ENCODE results near the gene CPB2. TPM values are rescaled to one million over a fixed set of nuclear protein-coding genes. Genes with fewer than 3 reads are reported as not detected.
A peak's percentile ranks its signal among the peaks of the same experiment; 100 is the strongest.

Gene CPB2
- total RNA-seq, 1 donor: not detected

DNA sequence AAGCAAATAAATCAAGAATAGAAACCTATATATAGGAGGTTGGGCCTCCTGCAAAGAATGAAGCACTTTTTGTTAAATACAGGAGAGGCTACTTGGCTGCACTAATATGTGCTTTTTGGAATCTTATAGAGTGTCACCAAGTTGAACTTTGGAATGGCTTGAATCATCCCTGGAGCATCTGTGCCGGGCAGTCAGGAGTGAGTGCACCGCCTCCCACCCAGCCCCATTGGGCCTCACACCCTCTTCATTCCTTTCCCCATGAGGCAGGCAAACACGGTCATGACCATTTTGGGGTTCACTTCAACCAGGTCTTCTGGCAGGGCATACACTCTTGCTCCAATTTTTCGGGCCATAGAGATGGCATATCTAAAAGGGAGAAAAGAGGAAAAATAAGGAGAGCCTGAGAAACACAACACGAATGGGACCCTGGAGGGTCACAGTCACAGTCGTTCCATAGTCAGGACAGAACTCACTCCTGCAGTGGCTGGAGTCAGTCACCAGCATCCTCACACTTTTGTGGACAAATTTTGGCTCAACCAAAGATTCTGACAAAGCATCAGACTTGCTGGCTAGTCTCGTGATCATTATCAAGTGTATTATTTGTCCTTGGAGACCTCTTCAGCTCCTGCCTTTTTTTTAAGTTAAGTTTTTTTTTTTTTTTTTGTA is 22.7 kb upstream of the CPB2 start:
- DNase-seq (ENCODE audit: low read depth in 2 of 3, low spot score in 2 of 3): no peak

DNA sequence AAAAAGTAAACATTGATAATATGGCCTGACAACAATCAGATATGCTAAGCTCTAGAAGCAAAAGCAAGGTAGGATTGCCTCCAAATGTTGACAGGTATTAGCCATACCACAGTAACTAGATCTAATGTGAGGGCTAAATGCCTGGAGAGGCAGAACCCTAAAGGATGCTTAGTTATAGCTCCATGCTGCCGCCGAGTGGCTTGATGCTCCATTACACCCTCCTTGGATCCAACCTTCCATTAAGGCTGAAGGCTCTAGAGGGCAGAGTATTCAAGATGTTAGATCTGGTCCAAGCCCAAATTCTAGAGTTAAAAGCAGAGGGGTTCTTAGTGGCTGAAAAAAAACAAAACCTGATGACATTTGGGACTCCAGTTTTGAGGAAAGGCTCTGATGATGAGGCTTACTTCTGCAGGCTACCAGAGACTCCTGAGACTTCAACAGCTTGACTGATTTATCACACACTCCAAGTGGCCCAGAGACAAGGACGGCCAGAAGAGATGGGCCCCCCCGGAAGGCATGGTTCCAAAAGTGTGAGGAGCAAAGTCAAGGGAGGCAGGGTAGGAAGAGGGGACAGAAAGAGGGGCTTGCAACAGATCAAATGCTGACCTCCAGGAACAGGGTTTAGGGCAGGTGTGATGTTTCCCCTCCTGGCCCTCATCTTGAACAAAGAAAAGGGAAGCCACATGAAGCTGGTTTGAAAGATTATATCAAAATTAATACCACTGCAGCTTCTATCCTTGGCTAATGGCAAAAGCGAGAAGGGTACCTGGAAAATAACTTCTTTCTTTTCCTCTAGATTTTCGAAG is 21.9 kb upstream of the CPB2 start:
- DNase-seq (ENCODE audit: low read depth in 2 of 3, low spot score in 2 of 3): peak; percentile 42 to 92 (median 80)

DNA sequence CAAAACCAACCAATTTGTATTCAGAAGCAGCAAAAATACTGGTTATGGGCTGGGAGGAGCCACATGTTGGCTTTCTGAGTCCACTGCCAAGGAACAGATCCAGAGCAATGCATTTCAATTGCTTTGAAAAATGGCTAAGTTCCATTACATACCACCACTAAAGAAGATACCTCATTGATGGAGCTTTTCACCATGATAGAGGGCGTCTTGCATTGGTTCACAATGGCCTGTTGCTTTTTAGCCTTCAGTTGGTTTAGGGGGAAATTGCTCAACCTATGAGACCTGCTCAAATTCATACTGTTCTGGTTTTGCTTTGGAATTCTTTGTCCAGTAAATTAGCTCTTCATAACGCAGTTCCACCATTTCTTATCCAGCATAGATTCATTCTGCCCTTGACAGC is 21.2 kb upstream of the CPB2 start:
- DNase-seq (ENCODE audit: low read depth in 2 of 3, low spot score in 2 of 3): peak in 1 of 3 donors; percentile 9

DNA sequence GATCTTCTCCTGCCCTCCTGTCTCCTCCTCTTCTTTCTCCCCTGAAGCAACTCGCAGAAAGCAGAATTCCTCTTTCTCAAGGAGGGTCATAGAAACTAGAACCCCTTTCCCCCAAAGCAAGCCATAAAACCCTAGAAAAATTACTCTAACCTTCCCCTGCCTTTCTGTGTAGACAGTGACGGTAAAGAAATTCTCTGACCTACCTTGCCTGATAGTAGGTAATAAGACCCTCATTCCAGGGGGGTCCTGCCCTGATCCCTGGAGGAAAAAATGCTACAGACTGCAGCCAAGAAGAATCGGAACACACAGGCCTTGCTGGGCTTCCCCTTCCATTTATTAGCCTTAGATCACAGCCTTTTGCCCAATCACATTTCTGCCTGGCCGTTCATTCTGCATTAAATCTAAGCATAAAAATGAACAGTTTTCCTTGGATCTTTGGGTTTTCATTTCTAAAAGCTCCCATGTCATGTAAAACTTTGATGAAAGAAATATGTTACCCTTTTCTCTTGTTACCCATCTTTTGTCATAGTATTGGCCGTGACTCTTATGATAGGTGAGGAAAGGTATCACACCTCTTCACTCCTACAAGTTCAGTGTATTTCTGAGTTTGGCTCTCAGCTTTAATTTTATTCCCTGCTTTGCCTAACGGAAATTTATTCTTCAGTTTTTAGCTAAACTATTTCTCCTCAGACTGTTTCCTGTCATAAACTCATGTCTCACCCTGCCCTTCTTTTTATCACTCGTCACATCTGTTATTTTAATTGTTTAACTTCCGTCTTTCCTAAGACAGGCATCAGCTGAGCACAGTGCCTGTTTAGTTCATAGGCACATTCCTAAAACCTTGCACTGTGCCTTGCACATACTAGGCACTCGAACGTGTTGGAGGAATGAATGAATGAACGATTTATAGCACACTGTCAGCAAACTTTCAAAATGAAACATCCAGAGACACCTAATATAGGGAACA is 20.4 kb upstream of the CPB2 start:
- DNase-seq (ENCODE audit: low read depth in 2 of 3, low spot score in 2 of 3): peak in 2 of 3 donors; percentile 76 to 88

DNA sequence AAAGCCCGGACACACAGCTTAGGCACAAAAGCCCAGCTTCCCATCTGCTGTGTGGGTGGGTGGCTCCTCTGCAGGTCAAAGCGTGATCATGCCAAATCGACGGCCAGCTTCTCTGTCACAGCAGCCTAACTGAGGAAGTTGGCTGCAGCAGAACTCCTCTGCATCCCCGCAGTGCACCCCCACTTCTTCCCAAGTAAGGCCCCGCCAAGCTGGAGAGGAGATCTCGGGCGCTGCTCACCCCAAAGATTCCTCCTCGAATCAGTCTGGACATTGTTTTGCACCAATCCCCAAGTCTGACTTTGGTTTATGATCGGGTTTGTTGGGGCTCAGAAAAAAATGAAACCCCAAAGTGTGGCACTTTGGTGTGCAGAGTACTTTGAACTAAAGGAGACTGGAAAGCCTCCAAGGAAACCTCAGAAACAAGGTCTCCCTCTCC is 19.7 kb upstream of the CPB2 start:
- DNase-seq (ENCODE audit: low read depth in 2 of 3, low spot score in 2 of 3): peak in 2 of 3 donors; percentile 22 to 32

DNA sequence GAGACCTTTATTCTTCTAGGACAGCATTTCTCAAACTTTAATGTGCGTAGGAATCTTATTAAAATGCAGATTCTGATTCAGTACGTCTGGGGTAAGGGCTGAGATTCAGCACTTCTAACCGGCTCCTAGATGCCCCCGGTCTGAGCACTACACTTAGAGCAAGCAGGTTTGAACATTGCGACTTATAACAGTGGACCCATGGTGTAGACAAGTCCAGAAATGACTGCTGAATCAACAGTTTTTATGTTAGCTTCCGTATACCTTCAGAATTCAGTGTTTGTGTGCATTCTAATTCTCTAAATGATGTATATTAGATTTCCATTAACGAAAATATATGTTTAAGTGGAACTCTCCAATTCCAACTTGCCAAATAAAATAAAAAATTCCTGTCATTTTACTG is 17.5 kb upstream of the CPB2 start:
- DNase-seq (ENCODE audit: low read depth in 2 of 3, low spot score in 2 of 3): no peak

DNA sequence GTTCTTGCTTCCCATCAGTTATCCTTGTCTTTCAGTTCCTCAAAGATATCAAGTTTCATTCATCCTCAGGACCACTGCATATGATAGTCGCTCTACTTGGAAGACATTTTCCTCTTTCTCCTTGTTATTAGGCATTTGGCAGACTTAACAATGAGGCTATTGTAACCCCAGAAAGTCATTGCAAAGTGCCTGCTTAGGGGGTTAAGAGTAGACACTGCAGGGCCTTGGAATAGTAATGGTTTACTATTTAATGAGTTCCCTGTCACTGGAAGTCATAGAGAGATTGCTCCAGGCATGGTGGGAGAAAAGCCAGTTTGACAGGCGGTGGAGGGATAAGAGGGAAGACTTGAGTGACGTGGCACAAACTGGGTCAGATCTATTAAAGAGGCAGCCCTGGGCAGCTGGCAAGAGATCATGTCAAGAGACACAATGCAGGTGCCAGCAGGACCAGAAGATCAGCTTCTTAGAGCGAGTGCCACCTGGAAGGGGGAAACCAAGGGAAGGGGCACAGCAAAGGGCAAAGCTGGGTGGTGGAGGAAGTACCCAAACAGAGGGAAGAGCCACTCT is 16.8 kb upstream of the CPB2 start:
- no peak for DNase-seq (ENCODE audit: low read depth in 2 of 3, low spot score in 2 of 3)

DNA sequence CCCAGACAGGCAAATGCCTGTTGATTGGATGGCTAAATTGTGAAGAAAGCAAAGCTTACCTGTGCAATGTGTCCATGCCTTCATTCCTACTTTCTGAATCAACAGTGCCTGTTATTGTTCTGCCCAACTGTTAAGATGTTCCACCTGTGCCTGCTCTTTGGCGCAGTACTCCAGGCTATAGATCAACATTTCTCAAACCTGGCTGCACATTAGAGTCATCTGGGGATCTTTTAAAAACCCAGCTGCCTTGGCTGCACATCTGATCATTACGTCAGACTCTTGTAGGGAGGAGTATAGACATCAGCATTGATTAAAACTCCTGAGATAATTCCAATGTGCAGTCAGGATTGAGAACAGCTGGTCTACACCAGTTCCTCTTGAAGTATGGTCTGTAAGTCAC is 16.2 kb upstream of the CPB2 start:
- no peak for DNase-seq (ENCODE audit: low read depth in 2 of 3, low spot score in 2 of 3)

DNA sequence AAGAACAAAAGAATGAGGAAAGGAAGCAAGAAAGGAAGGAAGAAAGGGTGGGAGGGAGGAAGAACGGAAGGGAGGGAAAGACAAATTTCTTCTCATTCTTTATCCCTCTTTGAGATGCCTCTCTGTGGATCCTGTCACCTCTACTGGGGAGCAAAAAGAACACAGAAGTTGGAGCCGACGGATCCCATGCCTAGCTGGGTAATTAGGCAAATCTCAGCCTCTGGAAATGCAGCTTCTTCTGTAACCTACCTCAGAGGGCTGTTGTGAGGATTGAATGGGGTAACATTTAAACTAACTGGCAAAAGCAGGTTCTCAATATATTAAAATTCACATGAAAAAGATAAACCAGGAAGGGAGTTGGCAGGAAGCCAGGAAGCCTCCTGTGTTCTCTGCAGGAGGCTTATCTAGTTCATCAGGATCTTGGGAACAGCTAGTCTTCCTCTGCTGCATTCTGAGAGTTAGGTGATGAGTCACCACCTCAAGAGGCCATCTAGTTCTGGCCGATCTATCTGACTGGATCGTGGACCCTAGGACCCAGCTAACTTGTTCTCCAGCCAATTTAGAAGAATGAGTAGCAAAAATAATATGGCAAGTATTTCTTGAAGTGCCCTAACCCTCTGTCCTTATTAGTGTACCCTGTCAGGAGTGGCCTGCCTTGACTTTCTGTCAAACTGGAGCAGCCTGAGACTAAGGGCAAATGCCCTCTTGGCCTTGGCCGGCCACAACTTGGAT is 15.2 kb upstream of the CPB2 start:
- peak in 2 of 3 donors; percentile 9 to 24 for DNase-seq (ENCODE audit: low read depth in 2 of 3, low spot score in 2 of 3)

DNA sequence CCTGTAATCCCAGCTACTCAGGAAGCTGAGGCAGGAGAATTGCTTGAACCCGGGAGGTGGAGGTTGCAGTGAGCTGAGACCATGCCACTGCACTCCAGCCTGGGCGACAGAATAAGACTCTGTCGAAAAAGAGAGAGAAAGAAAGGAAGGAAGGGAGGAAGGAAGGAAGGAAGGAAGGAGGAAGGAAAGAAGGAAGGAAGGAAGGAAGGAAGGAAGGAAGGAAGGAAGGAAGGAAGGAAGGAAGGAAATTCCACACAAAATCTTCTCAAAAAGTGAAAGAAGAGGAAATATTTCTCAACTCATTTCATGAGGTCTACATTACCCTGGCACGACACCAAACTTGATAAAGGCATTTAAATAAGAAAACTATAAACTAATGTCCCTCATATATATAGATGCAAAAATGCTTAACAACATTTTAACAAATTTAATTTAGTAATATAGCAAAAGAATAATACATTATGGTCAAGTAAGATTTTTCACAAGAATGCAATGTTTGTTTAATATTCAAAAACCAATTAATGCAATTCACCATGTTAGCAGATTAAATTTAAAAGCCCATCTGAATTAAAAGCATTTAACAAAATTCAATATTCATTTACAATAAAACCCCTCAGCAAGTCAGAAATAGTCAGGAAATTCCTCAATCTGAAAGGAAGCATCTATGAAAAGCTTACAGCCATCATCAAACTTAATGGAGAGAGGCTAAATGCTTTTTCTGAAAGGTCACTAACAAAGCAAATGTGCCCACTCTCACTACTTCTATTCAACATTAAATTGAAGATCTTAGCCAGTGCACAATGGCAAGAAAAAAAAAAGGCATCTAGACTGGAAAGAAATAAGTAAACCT is 12.0 kb upstream of the CPB2 start:
- no peak for DNase-seq (ENCODE audit: low read depth in 2 of 3, low spot score in 2 of 3)

DNA sequence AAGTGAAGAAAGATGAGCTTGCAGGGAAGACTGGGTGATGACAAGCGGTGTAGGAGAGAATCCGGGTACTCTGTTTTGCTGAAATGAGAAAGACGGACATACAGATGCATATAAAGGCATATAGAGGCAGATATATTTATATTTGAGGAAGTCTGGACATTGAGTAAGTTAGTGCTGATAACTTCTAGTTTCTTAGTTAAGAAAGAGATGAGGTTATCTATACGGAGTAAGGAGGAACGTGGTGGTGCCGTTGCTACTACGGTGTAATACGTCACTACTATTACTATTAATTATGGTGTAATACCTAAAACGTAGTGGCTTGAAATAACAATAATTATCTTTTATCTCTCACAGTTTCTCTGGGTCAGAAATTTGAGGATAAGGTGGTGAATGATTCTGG is 9.8 kb upstream of the CPB2 start:
- no peak for DNase-seq (ENCODE audit: low read depth in 2 of 3, low spot score in 2 of 3)

DNA sequence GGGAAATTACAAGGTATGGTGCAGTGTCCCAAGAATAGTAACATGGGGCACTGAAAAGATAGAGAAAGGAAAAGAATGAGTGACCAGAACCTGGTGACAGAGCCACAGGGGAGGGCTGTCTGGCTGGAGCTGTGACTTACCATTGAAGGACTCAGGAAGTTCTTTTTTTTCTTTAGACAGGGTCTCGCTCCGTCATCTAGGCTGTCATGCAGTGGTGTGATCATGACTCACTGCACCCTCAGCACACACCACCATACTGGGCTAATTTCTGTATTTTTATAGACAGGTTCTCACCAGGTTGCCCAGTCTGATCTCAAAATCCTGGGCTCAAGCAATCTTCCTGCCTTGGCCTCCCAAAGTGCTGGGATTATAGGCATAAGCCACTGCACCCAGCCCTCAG is 8.8 kb upstream of the CPB2 start:
- peak in 2 of 3 donors; percentile 35 to 49 for DNase-seq (ENCODE audit: low read depth in 2 of 3, low spot score in 2 of 3)

DNA sequence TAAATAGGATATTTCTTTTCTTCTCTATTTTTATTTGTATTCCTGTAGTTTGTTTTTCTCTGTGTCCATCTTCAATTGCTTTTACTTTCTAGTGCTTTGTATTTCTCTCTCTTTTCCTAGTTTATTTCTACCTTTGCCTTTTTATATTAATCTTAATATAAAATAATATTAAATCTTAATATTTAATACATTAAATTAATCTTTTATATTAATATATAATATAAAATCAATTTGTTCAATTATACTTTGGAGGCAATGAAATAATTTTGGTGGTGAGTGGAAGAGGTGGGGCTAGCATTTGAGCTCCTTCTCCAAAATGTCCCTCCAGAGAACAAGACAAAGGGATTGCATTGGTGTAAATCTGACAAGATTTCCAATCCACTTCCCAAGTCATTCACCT is 6.3 kb upstream of the CPB2 start:
- DNase-seq (ENCODE audit: low read depth in 2 of 3, low spot score in 2 of 3): no peak

DNA sequence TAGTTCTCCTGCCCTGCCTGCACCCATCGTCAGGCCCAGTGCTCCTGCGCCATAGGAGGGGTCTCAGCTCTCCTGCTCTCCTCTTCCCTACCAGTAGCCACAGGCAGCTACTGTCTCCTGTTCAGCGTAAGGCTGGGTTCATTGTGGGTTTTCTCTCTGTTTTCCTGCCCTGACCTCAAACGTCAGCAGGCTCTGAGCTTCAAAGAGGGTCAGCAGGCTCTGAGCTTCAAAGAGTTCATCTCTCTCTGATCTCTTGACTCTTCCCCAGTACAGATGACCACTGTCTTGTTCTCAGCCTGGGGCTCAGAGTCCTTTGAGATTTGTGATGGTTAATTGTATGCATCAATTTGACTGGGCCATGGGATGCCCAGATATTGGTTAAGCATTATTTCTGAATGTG is 4.6 kb upstream of the CPB2 start:
- no peak for DNase-seq (ENCODE audit: low read depth in 2 of 3, low spot score in 2 of 3)

DNA sequence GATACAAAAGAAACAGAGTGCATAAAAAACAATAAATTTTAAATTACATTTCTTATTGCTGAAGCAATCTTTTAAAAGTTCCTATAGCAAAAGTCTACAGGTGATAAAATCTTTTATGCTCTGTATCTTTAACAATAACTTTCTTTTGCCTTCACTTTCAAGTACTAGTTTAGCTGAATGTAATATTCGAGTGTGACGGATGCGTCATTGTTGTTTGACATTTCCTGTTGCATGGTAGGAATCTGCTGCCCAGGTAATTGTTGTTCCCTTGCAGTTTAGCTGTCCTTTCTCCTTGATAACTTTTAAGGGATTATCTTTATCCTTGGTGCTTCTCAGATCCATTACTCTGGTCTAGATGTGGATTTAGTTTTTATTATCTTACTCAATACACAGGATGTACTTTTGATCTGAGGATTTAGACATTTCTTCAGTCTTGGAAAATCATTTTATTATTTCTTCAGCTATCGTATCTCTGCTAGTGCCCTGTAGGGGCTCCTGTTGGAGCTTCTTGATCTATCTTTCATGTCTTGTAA is 2.1 kb upstream of the CPB2 start:
- peak in 1 of 3 donors; percentile 14 for DNase-seq (ENCODE audit: low read depth in 2 of 3, low spot score in 2 of 3)

DNA sequence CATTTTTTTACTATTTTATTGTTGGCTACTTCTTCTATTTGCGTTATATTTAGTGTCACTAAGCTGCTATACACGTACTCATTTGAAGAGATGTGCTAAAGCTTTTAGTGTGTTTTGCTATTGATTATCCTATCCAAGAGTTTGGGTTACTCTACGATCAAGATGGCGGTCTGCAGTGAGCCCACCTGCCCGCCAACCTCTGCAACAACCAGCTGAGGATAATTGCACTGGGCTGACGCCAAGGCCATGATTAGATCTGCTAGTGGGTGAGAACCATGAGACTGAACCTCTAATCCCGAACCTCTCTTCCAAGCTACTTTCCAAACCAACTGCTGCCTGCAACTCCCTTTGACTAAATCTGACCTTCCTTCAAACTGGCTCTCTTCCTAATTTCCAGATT is 1.8 kb downstream of the CPB2 start:
- DNase-seq (ENCODE audit: low read depth in 2 of 3, low spot score in 2 of 3): no peak

DNA sequence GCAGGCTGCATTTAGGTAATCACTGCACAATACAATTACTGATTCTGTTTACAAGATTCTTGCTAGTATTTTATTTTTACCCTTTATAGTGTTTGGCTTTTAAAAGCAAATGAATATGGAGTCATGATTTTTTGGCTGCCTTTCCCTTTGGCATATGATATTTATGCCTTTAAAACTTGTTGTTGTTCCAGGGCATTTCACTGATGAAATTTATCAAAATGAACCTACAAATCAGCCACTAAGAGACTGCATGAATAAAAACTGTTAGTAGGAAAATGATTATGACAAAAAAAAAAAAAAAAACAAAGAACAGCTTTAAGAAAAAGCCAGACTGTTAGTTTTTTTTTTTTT is 2.6 kb downstream of the CPB2 start:
- no peak for DNase-seq (ENCODE audit: low read depth in 2 of 3, low spot score in 2 of 3)

DNA sequence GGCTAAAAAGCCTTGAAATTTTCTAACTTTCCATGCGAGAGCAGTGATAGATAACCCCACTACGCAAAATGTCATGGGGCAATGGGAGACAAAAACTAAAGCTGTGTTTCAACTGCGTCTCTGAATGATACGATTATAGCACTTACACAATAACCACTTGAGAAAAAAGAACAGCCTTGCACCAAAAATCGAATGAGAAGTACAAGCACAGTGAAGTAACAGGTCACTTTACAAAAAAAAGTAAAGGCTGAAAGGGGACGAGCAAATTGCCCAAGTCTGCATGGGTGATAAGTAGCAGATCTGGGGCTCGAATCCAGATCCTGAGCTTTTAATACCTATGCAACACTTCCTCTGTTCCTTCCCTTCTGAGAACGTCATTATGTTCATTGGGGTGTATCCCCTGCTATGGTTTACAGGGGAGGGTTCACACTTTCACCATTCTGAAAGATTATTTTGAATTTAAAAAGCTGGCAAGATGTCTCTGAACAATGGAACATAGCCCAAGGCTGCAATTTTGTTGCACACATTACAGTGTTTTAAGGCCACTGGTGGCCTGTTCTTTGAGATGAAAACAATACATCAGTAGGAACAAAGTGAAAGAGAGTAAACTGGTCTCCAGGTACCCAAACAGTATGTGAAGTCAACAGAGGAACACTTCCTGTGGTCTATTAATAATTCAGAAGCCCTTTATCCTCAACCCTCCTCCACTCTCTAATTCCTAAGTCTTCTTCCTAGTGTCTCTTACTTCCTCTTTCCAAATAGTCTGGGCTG is 3.2 kb downstream of the CPB2 start:
- no peak for DNase-seq (ENCODE audit: low read depth in 2 of 3, low spot score in 2 of 3)
